IPS-NIHi11 (cell line): ENCODE results near the gene MRPS34.

Source experiments
- DNase-seq: peaks from one replicate; pipeline ENCODE4 v3.0.0; 2012; ENCODE audit warnings: mixed read lengths, low spot score

The MRPS34 gene

DNA sequence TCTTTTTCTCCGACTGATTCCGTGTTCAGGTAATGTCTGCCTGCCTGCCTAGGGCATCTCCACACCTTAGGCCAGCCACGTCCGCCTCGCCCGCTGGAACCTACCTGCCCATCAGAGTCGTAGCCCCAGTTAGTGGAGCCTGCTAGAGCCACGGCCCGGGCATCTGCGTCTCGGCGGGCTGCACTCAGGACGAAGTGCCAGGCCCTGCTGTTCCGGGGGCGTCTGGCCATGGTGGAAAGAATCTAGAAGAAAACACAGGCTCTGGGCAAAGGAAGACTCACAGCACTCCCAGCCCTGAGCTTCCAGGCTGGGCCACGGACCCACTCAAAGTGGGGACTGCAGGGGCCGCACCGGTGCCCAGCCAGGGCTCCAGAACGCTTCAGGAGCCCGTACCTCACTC is 8.3 kb upstream of the MRPS34 start:
- DNase-seq, result no peak

GRCh38 chr16:1780677-1781072 is 7.7 kb upstream of the MRPS34 start:
- DNase-seq, result no peak

GRCh38 chr16:1779741-1780676 is 7.1 kb upstream of the MRPS34 start:
- DNase-seq, result no peak

GRCh38 chr16:1779234-1779701 is 6.3 kb upstream of the MRPS34 start:
- DNase-seq, result no peak

GRCh38 chr16:1778200-1779179 is 5.6 kb upstream of the MRPS34 start:
- DNase-seq, result no peak

DNA sequence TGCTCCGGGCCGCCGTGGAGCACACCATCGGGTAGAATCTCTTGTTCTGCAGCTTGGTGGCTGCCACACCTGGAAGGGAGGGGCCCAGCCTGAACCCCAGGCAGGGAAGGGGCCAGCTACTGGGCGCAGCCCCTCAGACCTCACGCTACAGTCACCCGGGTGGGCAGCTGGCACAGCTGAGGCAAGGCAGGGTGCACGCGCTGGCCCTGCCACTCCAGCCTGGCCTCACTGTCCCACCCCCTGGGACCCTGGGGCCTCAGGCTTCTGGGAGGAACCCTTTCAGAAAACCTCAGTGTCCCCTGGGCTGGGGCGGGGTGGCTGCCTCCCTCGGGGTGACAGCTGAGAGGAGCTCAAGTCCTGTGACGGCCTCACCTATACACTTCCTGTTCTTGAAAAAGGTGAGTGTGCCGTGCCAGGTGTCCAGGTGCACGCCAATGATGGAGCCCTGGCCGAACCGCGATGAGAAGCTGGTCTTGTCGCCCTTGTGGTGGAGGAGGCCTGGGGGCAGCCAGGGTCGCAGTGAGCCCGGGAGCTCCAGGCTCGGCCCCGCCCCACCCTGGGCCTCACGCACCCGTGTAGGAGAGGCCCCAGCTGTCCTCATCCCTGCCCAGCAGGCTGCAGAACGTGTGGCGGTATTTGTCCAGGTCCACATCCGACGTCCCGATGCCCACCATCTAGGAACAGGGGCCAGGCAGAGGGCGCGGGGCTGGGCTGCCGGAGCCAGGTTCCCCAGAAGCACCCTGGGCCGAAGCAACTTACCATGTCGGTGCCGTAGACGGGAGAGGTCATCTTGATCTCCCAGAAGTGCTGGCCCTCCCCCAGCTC is 4.7 kb upstream of the MRPS34 start:
- DNase-seq, result no peak

GRCh38 chr16:1776991-1777374 is 4.0 kb upstream of the MRPS34 start:
- no peak for DNase-seq

DNA sequence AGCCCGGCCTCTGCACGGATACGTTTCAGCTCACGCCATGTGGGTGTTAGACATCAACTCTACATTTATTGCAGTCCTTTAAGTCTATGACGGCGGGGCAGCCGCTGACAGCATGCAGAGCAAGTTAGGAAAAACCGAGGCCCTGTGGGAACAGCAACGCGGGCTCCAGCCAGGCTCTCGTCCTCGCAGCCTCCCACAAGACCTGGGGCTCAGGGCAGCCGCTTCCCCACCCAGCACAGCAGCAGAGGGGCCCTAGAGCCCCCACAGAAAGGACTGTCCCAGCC is 3.7 kb upstream of the MRPS34 start:
- no peak for DNase-seq

DNA sequence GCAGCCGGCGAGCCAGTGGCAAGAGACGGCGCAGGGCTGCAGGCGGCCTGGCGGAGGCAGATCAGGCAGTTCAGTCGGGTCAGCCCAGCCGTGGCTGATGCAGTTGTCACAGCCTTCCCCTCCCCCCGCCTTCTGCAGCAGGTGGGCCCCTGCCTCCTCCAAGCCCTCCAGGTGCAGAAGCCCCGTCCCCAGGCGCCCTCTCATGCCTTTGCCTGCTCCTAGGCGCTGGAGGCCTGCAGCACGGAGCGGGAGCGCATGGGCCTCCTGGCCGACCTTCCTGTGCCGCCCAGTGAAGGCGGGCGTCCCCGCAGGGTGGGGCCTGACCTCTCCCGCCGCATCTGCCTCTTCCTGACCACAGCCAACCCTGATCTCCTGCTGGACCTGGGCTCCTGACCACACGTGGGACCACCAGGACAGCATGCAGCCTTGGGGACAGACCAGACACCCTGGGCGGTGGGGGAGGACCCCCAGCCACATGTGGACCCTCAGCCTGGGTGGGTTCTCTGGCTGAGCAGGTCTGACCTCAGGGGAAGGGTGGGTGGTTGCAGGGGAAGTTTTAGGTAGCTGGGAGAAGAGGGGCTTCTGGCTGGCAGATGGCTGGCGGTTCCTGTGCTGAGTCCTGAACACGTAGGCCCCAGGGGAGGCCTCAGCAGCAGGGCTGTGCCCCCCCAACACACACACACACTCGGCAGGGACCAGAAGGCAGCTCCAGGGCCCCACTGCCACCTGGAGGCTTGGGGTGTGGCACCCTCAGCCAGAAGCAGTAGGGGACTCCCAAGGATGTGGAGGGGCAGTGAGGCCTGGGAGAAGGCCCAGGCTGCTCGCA is 3.1 kb upstream of the MRPS34 start:
- DNase-seq, result no peak

- no peak for DNase-seq
Observed at GRCh38 chr16:1775006-1775845, 2.3 kb upstream of the MRPS34 start.

DNA sequence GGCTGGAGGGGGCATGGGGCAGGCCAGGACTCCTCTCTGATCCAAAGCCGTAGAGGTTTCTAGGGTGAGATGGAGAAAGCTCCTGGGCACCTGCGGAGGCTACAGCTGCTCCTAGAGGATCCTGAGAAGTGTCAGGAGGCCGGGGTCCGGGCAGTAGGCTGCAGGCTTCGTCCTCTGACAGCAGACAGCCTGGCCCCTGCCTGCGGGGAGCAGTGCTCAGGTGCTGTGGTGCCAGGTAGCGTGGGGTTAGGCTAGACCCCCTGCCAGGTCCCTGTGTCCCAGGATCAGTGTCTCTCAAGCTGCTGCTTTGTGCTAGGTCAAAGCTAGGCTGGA is 1.5 kb upstream of the MRPS34 start:
- DNase-seq, result no peak

- DNase-seq, result no peak
Observed at GRCh38 chr16:1773703-1774447, 941 bp upstream of the MRPS34 start.

DNA sequence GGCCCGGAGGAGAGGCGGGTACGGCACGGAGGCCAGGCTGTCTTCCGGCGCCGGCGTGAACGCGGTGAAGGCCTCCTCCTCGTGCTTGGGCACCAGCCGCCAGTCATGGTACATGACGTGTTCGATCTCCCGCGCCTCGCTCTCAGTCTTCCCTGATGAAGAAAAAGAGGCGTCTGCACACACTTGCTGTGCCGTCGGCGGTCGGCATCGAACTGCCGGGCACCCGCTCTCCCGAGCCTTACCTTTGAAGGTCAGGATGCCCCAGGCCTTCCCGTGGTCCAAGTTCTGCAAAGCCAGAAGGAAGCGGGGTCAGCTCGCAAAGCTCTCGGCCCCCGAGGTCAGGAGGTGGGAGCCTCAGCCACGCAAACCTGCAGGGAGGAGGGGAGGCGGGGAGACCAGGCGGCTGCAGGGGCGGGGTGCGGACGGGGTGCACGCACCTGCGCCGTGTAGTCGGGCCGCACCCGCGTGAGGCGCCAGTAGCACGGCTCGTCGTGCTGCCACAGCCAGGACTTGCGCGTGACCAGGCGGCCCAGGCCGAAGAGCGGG is 499 bp downstream of the MRPS34 start, which contains the start of gene EME2:
Gene EME2, plus strand, starts transcription at position 449 of the 546 bp plus-strand sequence. CDS start 418 bp downstream, outside the sequence.
- no peak for DNase-seq

- DNase-seq, result no peak
Observed at GRCh38 chr16:1771864-1772361, 1.0 kb downstream of the MRPS34 start.

- peak; percentile 82 for DNase-seq
Observed at GRCh38 chr16:1771188-1771863, 1.6 kb downstream of the MRPS34 start, which contains the start of gene NME3. NME3 (minus strand) TSS chr16:1771543; CDS start chr16:1771534, 9 bp downstream.

DNA sequence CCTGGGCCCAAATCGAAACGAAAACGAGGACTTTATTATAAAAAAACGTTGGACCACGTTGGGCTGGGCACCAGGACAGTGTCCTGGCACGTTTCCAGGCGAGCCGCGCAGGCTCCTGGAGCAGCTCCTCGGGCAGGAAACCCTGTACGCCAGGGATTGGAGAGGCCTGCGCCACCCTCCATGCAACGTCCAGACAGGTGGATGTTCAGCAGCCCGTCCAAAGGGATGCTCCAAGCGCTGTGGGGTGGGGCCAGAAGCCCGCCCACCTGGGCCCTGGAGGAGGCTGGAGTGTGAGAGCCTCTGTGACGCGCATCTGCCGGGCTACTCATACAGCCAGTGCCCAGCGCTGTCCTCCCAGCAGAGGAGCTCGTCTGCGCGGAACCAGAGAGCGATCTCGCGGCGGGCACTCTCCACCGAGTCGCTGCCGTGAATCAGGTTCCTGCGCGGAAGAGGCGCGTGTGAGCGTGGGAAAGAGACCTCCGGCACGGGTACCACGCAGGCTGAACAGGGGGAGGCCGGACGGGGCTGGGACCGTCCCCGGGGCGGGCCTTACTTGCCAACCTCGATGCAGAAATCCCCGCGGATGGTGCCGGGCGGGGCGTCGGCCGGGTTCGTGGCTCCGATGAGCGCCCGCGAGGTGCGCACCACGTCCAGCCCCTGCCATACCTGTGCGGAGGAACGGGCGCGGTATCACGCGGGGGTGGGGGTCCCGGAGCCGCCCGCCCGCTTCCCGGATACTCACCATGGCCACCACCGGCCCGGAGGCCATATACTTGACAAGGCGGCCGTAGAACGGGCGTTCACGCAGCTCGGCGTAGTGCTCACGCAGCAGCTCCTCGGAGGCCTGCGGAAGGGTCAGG is 2.4 kb downstream of the MRPS34 start:
- DNase-seq, result no peak
